Measurements from ENCODE around the gene RPTOR.

DNA sequence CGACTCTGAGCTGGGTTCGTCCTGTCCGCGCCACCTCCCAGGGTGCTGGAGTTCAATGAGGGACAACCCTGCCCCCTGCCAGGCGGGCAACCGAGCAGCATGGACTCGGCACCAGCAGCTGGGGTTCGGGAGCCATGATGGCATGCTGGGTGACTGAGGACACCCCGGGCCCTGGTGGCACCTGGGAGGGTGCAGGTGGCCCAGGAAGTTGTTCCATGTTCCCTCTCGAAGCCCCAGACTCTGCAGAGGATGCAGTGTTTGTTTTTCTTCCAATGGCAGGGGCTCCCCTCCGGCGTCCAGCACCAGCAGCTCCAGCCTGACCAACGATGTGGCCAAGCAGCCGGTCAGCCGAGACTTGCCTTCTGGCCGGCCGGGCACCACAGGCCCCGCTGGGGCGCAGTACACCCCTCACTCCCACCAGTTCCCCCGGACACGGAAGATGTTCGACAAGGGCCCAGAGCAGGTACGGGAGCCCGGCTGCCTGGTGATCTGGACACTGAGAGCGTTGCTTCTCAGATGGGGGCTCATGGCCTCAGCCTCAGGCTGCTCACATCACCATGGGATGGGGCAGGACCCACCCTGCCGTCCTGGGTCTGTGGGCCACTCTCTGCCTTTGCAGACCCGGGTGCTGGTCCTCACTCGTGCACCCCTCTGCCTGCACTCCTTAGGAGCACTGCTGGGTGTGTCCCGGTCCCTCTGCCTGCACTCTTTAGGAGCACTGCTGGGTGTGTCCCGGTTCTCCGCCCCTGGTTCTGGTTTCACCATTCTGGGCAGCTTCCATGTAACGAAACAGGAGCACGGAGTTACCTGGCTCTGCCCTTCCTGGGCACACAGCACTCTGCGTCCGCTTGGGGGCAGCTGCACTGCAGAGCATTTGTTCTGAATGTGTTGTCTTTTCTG lies 378.8 kb downstream of the RPTOR start:
- TF ChIP-seq GLI4 (tag by site-specific recombination; IDR thresholded peaks at IDR 0.05): no peak
- no peak for TF ChIP-seq ZNF629 (tag by site-specific recombination; IDR thresholded peaks at IDR 0.05)
